GM23338 (cell line): ENCODE data around the gene TAF1A. TPM values are rescaled to one million over a fixed set of nuclear protein-coding genes. Genes with fewer than 3 reads are reported as not detected.

Experiments used
- ATAC-seq: fragments of 200-7000 bp; cut with Tn5 transposase; 3 replicates; pipeline ENCODE4 v1.9.1; 2020
- DNase-seq: peaks from one replicate; pipeline ENCODE4 v3.0.0-alpha.2; 2015; ENCODE audit warnings: low spot score
- H2AFZ ChIP-seq: fragments of 200-600 bp; sonication (generic); 2 replicates; pipeline ENCODE4 v1.8.0; 2016; ENCODE audit warnings: antibody characterized with exemption, mild to moderate bottlenecking, moderate library complexity
- H3F3A ChIP-seq: fragments of 200-600 bp; sonication (generic); replicated peaks from 2 replicates; pipeline ENCODE4 v1.8.0; 2017; ENCODE audit warnings: antibody characterized with exemption, mixed run types, low read depth
- H3K27ac ChIP-seq: fragments of 200-600 bp; sonication (generic); 2 replicates; pipeline ENCODE4 v1.6.1; 2016; ENCODE audit warnings: low read depth
- H3K27me3 ChIP-seq: fragments of 200-600 bp; sonication (generic); 2 replicates; pipeline ENCODE4 v1.8.0; 2016; ENCODE audit warnings: mild to moderate bottlenecking, mixed run types, moderate library complexity; ENCODE audit not compliant: insufficient read depth
- H3K36me3 ChIP-seq: fragments of 200-600 bp; sonication (generic); 2 replicates; pipeline ENCODE4 v1.8.0; 2016; ENCODE audit warnings: mild to moderate bottlenecking; ENCODE audit not compliant: insufficient read depth
- H3K4me1 ChIP-seq: fragments of 200-600 bp; sonication (generic); 2 replicates; pipeline ENCODE4 v1.8.0; 2016; ENCODE audit warnings: mild to moderate bottlenecking, moderate library complexity; ENCODE audit not compliant: insufficient read depth
- H3K4me2 ChIP-seq: fragments of 200-600 bp; sonication (generic); 2 replicates; pipeline ENCODE4 v1.7.1; 2017; ENCODE audit warnings: mixed run types
- H3K4me3 ChIP-seq: fragments of 200-600 bp; sonication (generic); 2 replicates; pipeline ENCODE4 v1.6.1; 2016; ENCODE audit warnings: mixed run types
- H3K79me2 ChIP-seq: fragments of 200-600 bp; sonication (generic); replicated peaks from 2 replicates; pipeline ENCODE4 v1.8.0; 2017; ENCODE audit warnings: mild to moderate bottlenecking; ENCODE audit not compliant: insufficient read depth
- H3K9me2 ChIP-seq: fragments of 200-600 bp; sonication (generic); 2 replicates; pipeline ENCODE4 v1.8.0; 2017; ENCODE audit not compliant: insufficient read depth
- H4K20me1 ChIP-seq: fragments of 200-600 bp; sonication (generic); replicated peaks from 2 replicates; pipeline ENCODE4 v1.8.0; 2017; ENCODE audit warnings: mild to moderate bottlenecking; ENCODE audit not compliant: insufficient read depth
- H3K27ac Mint-ChIP-seq: 2 replicates; pipeline ENCODE4 v1.8.0; 2020; ENCODE audit warnings: inconsistent platforms, mild to moderate bottlenecking, moderate library complexity, mixed read lengths
- H3K27me3 Mint-ChIP-seq: 3 replicates; pipeline ENCODE4 v1.8.0; 2022; ENCODE audit warnings: low read depth, mild to moderate bottlenecking, moderate library complexity, mixed read lengths, inconsistent platforms; ENCODE audit not compliant: insufficient read depth, poor library complexity
- H3K36me3 Mint-ChIP-seq: 3 replicates; pipeline ENCODE4 v1.8.0; 2021; ENCODE audit warnings: low read depth, mild to moderate bottlenecking, inconsistent platforms, moderate library complexity, mixed read lengths
- H3K4me1 Mint-ChIP-seq: 3 replicates; pipeline ENCODE4 v1.8.0; 2020; ENCODE audit warnings: mild to moderate bottlenecking, inconsistent platforms, mixed read lengths
- H3K4me3 Mint-ChIP-seq: 3 replicates; pipeline ENCODE4 v1.8.0; 2021; ENCODE audit warnings: moderate library complexity, mild to moderate bottlenecking, inconsistent platforms, mixed read lengths
- H3K9me3 Mint-ChIP-seq: 3 replicates; pipeline ENCODE4 v1.8.0; 2020; ENCODE audit warnings: moderate library complexity, mild to moderate bottlenecking, inconsistent platforms, mixed read lengths
- CREB1 ChIP-seq: fragments of 250-450 bp; sonication (Bioruptor Pico); IDR thresholded peaks from 2 replicates; pipeline ENCODE4 v1.5.0; 2020; ENCODE audit warnings: low read depth, mild to moderate bottlenecking, moderate library complexity
- EZH2 ChIP-seq: fragments of 200-600 bp; sonication (generic); IDR thresholded peaks from one replicate; pipeline ENCODE4 v1.8.0; 2017; ENCODE audit warnings: antibody characterized with exemption, mild to moderate bottlenecking, low read depth; ENCODE audit not compliant: unreplicated experiment
- EZH2phosphoT487 ChIP-seq: fragments of 200-600 bp; sonication (generic); IDR thresholded peaks from one replicate; pipeline ENCODE4 v1.8.1; 2018; ENCODE audit warnings: antibody characterized with exemption; ENCODE audit not compliant: unreplicated experiment
- JUNB ChIP-seq: IDR thresholded peaks from one replicate; pipeline ENCODE4 v1.6.1; 2016; ENCODE audit warnings: antibody characterized with exemption; ENCODE audit not compliant: unreplicated experiment
- POLR2AphosphoS5 ChIP-seq: IDR thresholded peaks from 2 replicates; pipeline ENCODE4 v1.6.1; 2016; ENCODE audit warnings: antibody characterized with exemption, low read depth
- REST ChIP-seq: IDR thresholded peaks from one replicate; pipeline ENCODE4 v1.6.1; 2018; ENCODE audit warnings: antibody characterized with exemption; ENCODE audit not compliant: unreplicated experiment
- STAT1 ChIP-seq: IDR thresholded peaks from one replicate; pipeline ENCODE4 v1.6.1; 2016; ENCODE audit warnings: antibody characterized with exemption; ENCODE audit not compliant: unreplicated experiment
- ZNF114 ChIP-seq: fragments of 250-450 bp; sonication (Bioruptor Pico); IDR thresholded peaks from 2 replicates; pipeline ENCODE4 v1.5.0; 2020; ENCODE audit warnings: mild to moderate bottlenecking, moderate library complexity
- ZNF331 ChIP-seq: fragments of 250-450 bp; sonication (Bioruptor Pico); IDR thresholded peaks from 2 replicates; pipeline ENCODE4 v1.5.0; 2020; ENCODE audit warnings: low read depth, mild to moderate bottlenecking, moderate library complexity
- polyA plus RNA-seq: library from polyadenylated mRNA; unstranded; fragments of >200 nt; fragmentation: Nextera tagmentation; extraction: Ambion mirVana; gene quantifications from 2 replicates; pipeline ENCODE4 v1.2.1, GENCODE V29; 2016
- total RNA-seq: library from RNA; depleted of rRNA; stranded (reverse); fragments of >200 nt; shearing (Covaris generic); gene quantifications from 2 replicates; pipeline ENCODE4 v1.2.3, GENCODE V29; 2014
- TF ChIP-seq, protein P1 (sequence below): fragments of 250-450 bp; sonication (Bioruptor Pico); IDR thresholded peaks from 2 replicates; pipeline ENCODE4 v1.5.0; 2020; ENCODE audit warnings: mild to moderate bottlenecking, moderate library complexity
- TF ChIP-seq, protein P2 (sequence below): IDR thresholded peaks from 2 replicates; pipeline ENCODE4 v1.6.1; 2016; ENCODE audit warnings: antibody characterized with exemption
- TF ChIP-seq, protein P3 (sequence below), 2 experiments: fragments of 200-600 bp in 1 of 2; sonication (generic) in 1 of 2; conservative IDR thresholded peaks; 2 replicates each; pipeline versions ENCODE4 v1.5.1 to v1.6.1; 2016 to 2017; ENCODE audit warnings: antibody characterized with exemption in 2 of 2, low read depth in 2 of 2, mild to moderate bottlenecking in 2 of 2, moderate library complexity in 1 of 2

The TAF1A gene
- total and polyA plus RNA-seq, 2 experiments from 2014 or later, result 5.5 to 13.3 TPM

DNA sequence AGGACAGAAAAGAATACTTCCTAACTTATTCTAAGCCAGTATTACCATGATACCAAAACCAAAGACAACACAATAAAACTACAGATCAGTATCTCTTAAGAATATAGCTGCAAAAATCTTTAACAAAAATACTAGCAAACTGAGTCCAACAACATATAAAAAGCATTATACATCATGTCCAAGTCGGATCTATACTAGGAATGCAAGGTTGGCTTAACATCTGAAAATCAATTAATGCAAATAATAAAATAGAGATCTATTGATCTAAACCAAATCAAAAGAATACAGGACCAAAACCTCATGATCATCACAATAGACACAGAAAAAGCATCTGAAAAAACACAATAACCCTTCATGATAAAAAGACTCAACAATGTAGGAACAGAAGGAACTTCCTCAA lies 18.9 kb downstream of the TAF1A start:
- H3F3A ChIP-seq, result no peaks in the 10 kb centered on the region
- TF ChIP-seq, protein P1, sequence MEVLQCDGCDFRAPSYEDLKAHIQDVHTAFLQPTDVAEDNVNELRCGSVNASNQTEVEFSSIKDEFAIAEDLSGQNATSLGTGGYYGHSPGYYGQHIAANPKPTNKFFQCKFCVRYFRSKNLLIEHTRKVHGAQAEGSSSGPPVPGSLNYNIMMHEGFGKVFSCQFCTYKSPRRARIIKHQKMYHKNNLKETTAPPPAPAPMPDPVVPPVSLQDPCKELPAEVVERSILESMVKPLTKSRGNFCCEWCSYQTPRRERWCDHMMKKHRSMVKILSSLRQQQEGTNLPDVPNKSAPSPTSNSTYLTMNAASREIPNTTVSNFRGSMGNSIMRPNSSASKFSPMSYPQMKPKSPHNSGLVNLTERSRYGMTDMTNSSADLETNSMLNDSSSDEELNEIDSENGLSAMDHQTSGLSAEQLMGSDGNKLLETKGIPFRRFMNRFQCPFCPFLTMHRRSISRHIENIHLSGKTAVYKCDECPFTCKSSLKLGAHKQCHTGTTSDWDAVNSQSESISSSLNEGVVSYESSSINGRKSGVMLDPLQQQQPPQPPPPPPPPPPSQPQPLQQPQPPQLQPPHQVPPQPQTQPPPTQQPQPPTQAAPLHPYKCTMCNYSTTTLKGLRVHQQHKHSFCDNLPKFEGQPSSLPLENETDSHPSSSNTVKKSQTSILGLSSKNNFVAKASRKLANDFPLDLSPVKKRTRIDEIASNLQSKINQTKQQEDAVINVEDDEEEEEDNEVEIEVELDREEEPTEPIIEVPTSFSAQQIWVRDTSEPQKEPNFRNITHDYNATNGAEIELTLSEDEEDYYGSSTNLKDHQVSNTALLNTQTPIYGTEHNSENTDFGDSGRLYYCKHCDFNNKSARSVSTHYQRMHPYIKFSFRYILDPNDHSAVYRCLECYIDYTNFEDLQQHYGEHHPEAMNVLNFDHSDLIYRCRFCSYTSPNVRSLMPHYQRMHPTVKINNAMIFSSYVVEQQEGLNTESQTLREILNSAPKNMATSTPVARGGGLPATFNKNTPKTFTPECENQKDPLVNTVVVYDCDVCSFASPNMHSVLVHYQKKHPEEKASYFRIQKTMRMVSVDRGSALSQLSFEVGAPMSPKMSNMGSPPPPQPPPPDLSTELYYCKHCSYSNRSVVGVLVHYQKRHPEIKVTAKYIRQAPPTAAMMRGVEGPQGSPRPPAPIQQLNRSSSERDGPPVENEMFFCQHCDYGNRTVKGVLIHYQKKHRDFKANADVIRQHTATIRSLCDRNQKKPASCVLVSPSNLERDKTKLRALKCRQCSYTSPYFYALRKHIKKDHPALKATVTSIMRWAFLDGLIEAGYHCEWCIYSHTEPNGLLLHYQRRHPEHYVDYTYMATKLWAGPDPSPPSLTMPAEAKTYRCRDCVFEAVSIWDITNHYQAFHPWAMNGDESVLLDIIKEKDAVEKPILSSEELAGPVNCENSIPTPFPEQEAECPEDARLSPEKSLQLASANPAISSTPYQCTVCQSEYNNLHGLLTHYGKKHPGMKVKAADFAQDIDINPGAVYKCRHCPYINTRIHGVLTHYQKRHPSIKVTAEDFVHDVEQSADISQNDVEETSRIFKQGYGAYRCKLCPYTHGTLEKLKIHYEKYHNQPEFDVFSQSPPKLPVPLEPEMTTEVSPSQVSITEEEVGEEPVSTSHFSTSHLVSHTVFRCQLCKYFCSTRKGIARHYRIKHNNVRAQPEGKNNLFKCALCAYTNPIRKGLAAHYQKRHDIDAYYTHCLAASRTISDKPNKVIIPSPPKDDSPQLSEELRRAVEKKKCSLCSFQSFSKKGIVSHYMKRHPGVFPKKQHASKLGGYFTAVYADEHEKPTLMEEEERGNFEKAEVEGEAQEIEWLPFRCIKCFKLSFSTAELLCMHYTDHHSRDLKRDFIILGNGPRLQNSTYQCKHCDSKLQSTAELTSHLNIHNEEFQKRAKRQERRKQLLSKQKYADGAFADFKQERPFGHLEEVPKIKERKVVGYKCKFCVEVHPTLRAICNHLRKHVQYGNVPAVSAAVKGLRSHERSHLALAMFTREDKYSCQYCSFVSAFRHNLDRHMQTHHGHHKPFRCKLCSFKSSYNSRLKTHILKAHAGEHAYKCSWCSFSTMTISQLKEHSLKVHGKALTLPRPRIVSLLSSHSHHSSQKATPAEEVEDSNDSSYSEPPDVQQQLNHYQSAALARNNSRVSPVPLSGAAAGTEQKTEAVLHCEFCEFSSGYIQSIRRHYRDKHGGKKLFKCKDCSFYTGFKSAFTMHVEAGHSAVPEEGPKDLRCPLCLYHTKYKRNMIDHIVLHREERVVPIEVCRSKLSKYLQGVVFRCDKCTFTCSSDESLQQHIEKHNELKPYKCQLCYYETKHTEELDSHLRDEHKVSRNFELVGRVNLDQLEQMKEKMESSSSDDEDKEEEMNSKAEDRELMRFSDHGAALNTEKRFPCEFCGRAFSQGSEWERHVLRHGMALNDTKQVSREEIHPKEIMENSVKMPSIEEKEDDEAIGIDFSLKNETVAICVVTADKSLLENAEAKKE, result no peak
- no peak for TF ChIP-seq STAT1
- TF ChIP-seq EZH2, result no peak
- TF ChIP-seq ZNF114 (CRISPR knock-in tag), result no peak
- no peak for TF ChIP-seq JUNB
- TF ChIP-seq, protein P2, sequence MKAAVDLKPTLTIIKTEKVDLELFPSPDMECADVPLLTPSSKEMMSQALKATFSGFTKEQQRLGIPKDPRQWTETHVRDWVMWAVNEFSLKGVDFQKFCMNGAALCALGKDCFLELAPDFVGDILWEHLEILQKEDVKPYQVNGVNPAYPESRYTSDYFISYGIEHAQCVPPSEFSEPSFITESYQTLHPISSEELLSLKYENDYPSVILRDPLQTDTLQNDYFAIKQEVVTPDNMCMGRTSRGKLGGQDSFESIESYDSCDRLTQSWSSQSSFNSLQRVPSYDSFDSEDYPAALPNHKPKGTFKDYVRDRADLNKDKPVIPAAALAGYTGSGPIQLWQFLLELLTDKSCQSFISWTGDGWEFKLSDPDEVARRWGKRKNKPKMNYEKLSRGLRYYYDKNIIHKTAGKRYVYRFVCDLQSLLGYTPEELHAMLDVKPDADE, result no peak
- TF ChIP-seq CREB1 (CRISPR knock-in tag), result no peak
- no peak for TF ChIP-seq EZH2phosphoT487
- no peak for TF ChIP-seq REST
- TF ChIP-seq ZNF331 (CRISPR knock-in tag), result no peak
- TF ChIP-seq, protein P3, sequence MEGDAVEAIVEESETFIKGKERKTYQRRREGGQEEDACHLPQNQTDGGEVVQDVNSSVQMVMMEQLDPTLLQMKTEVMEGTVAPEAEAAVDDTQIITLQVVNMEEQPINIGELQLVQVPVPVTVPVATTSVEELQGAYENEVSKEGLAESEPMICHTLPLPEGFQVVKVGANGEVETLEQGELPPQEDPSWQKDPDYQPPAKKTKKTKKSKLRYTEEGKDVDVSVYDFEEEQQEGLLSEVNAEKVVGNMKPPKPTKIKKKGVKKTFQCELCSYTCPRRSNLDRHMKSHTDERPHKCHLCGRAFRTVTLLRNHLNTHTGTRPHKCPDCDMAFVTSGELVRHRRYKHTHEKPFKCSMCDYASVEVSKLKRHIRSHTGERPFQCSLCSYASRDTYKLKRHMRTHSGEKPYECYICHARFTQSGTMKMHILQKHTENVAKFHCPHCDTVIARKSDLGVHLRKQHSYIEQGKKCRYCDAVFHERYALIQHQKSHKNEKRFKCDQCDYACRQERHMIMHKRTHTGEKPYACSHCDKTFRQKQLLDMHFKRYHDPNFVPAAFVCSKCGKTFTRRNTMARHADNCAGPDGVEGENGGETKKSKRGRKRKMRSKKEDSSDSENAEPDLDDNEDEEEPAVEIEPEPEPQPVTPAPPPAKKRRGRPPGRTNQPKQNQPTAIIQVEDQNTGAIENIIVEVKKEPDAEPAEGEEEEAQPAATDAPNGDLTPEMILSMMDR (conservative IDR thresholded peaks at IDR 0.05; ENCODE audit: low read depth in 2 of 2), result no peak
- TF ChIP-seq POLR2AphosphoS5, result no peak
- ATAC-seq (no peak), DNase-seq (no peak)
- Mint-ChIP-seq H3K27me3 (no peaks in the 10 kb centered on the region), H3K4me3 (no peak overlapping the region), H3K36me3 (peaks cover 28% of the 10 kb centered on the region; the same call in 2 of the 3 replicates), H3K27ac (no peak overlapping the region), H3K9me3 (no peaks in the 10 kb centered on the region), H3K4me1 (no peaks in the 10 kb centered on the region)
- no peaks in the 10 kb centered on the region for H3K9me2 ChIP-seq
- H2AFZ ChIP-seq, result no peak overlapping the region
- H3K27ac ChIP-seq, result no peak overlapping the region
- H3K27me3 ChIP-seq, result no peaks in the 10 kb centered on the region
- H3K4me2 ChIP-seq, result no peak overlapping the region
- peaks cover 9% of the 10 kb centered on the region; the same call in 1 of the 2 replicates for H3K79me2 ChIP-seq
- H3K4me3 ChIP-seq, result no peak overlapping the region
- peaks cover 9% of the 10 kb centered on the region; the same call in 1 of the 2 replicates for H3K36me3 ChIP-seq
- H4K20me1 ChIP-seq, result 0 out of 2 replicates have a peak, but pooled peaks cover 2% of the 10 kb centered on the region
- H3K4me1 ChIP-seq, result no peaks in the 10 kb centered on the region
